CD4-positive, alpha-beta T cell treated with Interferon gamma for 1 hour (primary cell): Measurements from ENCODE around the gene CITED1.
"Not testable (repeated sequence)": the region's sequence is repeated elsewhere in the genome, so short reads cannot be mapped to it uniquely, and the experiment has no call there.

Experiments used
- DNase-seq: peaks from one replicate; pipeline ENCODE4 v3.0.0-alpha.2; 2020

Gene CITED1

DNA sequence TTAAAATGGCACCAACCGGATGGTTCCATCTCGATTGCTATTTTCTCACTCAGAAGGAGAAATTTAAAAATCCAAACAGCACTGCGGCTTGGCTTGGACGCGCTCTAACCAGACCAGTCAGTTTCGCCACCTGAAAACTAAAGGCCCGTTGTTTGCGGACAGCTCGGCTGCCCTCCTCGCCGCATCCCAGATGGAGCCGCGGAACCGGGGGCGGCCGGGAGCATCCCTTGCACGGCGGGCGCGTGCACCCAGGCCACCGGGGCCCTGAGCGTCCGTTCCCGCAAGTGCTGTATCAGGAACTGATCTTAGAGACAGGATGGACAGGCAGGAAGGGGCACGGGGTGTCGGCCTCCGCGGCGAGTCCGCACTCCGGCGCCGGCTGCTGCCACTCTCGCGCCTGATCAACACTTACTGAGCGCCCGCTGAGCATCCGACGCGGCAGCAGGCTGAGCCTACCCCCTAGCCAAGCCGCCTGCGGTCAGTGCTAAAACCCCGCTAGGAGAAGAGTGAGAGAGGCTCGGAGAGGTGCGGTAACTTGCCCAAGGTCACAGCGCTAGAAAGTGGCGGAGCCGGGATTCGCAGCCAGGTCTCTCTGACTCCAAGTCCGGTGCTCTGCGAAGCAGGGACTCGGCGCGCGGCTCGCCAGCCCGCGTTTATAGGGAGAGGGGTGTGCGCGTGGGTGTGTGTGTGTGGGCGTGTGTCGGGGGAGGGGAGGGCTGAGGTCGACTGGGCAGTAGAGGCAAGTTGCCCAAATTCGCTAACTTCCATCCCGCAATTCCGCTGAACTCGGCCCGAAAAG is at the start of gene CITED1:
CITED1 (minus strand) TSS at position 629 of the 799 bp plus-strand sequence. CDS start 3,045 bp downstream, outside the sequence.
- no peak for DNase-seq

GRCh38 chrX:72352786-72353185 is 47.1 kb upstream of the CITED1 start:
- no peak for DNase-seq

GRCh38 chrX:72351606-72352334 is 46.1 kb upstream of the CITED1 start:
- no peak for DNase-seq

GRCh38 chrX:72349190-72349589 is 43.5 kb upstream of the CITED1 start:
- no peak for DNase-seq

- DNase-seq = no peak
Observed at GRCh38 chrX:72348247-72348979, 42.7 kb upstream of the CITED1 start.

- no peak for DNase-seq
Observed at GRCh38 chrX:72347366-72347765, 41.7 kb upstream of the CITED1 start.

DNA sequence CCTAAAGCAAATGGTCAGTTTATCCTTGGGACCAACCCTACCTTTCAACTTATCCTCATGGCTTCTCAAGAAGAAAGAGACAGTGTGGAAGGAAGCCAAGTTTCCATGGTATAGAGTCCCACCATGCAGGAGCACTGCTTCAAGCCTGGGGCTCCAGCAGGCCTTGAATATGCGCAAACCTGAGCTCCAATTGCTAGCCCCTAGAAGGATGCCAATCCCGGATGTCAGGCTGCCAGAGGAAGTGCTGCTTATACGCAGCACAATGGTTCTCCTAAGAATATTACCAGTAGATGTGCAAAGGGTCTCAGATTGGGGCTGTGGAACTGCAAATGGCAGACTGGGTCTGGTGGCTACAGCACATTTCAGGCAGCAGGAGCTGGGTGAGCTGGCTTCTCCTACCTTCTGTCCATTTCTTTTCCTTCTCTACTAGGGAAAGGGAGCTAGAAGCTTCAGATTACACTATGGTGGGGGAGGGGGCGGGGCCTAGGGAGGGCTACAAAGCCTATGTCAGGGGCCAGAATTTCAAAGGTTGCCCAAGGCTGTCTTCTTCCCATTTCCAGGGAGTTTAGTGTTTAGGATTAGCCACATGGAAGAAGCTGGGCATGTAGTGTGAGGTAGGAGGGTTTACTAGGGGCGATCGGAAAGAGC is 40.7 kb upstream of the CITED1 start:
- no peak for DNase-seq

DNA sequence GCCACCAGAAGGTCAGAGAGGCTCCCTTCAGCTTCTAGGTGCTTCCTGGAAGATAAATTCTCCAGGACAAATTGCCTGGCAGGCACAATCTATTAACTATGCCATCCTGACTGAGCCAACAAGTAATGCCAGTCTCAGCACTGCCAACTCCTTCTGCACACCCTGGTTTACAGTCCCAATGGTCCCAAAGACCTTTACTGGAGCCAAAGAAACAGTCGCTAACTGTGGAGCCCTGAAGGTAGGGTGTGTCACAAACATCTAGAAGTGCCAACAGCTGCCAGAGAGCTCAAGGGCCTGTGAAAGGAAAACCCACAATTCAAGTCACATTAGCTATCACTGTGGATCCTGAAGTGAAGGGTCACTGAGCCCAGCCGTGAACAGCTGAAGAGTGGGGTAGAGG is 34.9 kb upstream of the CITED1 start:
- no peak for DNase-seq

DNA sequence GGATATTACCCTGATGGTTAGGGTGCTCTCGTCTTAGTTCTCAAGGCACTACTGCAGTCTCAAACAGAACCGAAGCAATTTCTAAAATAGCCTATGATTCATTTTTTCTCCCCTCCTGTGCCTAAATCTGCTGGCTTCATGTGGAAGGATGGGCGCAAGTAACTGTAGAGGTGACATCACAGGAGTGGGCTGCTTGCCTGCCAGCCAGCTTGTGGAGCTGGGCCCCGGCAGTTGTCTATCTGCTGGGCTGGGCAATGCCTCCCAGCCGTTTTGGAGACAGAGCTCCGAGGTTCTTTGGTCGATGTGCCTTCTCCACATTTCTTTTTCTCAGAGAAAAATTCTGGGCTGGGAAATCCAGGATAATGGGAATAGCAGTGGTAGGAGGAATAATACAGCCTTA is 34.3 kb upstream of the CITED1 start:
- no peak for DNase-seq

DNA sequence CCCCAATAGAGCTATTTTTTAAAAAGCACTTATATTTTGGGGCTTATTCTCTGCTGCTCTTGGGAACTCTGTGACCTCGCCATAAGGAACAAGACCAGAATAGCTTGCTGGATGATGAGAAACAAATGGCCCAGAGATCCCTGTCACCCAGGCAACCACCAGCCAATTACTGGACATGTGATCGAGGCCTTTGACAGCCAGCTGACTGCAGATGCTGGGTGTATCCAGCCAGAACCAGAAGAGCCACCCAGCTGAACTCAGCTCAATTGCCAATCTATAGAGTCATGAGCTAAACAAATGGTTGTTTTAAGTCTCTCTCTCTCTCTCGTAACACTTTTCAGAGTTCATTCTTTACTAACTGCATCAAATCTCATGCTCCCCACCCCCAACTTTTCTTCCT is 24.4 kb upstream of the CITED1 start:
- no peak for DNase-seq

DNA sequence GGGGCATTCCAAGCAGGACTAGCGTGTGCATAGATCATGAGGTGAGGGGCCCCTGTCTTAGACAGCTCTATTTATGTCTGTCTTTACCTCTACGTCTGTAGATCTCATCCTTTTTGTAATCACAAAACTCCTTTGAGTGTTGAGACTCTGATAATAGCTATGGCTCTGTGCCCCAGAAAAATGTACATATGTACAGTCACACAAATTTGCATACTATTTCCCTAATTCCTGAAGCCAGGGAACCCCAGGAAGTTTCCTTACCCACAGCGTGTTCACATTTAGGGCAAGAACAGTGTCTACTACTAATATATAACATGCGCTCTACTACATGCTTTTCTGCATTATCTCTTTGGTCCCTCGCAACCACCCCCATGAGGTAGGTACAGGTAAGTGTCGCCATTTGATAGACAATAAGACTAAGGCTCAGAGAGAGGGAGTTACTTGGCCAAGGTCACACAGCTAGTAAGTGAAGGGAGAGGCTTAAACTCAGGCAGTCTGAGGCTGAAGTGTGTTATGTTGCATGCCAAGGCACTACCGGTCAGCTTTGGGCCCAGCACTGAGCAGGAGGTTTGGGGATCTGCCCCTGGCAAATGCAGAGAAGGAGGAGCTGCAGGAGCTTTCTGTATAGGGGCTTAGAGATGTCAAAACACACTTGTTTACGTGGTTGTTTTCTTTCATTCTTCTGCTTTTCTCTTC is 21.0 kb upstream of the CITED1 start:
- no peak for DNase-seq

- DNase-seq = not testable (repeated sequence)
Observed at GRCh38 chrX:72319651-72320050, 13.9 kb upstream of the CITED1 start.

- DNase-seq = no peak
Observed at GRCh38 chrX:72317139-72317538, 11.4 kb upstream of the CITED1 start.

GRCh38 chrX:72316408-72317110 is 10.8 kb upstream of the CITED1 start:
- DNase-seq = no peak

GRCh38 chrX:72314881-72315280 is 9.2 kb upstream of the CITED1 start:
- no peak for DNase-seq

GRCh38 chrX:72313707-72314641 is 8.3 kb upstream of the CITED1 start:
- DNase-seq = no peak

GRCh38 chrX:72312311-72312940 is 6.7 kb upstream of the CITED1 start:
- DNase-seq = no peak

- DNase-seq = no peak
Observed at GRCh38 chrX:72309297-72310071, 3.8 kb upstream of the CITED1 start.

GRCh38 chrX:72308566-72309296 is 3.0 kb upstream of the CITED1 start:
- DNase-seq = no peak
